Hepatic stellate cell (primary cell): ENCODE data around the gene RNU6-1.

Source experiments
- DNase-seq: peaks from one replicate; pipeline ENCODE4 v3.0.0; 2011; ENCODE audit warnings: low spot score

The RNU6-1 gene

GRCh38 chr15:67801142-67801541, 38.7 kb downstream of the RNU6-1 start:
- no peak for DNase-seq

GRCh38 chr15:67799801-67800205, 40.0 kb downstream of the RNU6-1 start:
- DNase-seq: no peak

GRCh38 chr15:67796196-67797127, 43.4 kb downstream of the RNU6-1 start:
- DNase-seq: no peak

GRCh38 chr15:67794832-67795574, 44.8 kb downstream of the RNU6-1 start:
- no peak for DNase-seq

GRCh38 chr15:67792250-67792942, 47.4 kb downstream of the RNU6-1 start:
- no peak for DNase-seq

- no peak for DNase-seq
Measured at GRCh38 chr15:67790610-67791319, 49.1 kb downstream of the RNU6-1 start.
